Activated CD8-positive, alpha-beta memory T cell treated with anti-CD3 and anti-CD28 coated beads, Interleukin-2, amount 10 ng/mL, durations not matched to agents 7 days and 5 days (primary cell): Measurements from ENCODE around the gene USB1. TPM values are rescaled to one million over a fixed set of nuclear protein-coding genes. Genes with fewer than 3 reads are reported as not detected.

Source experiments
- ATAC-seq: fragments of 150-1000 bp; cut with Tn5 transposase; one replicate; pipeline ENCODE4 v1.10.0; 2021; ENCODE audit warnings: moderate library complexity
- CTCF ChIA-PET: fragments of 350-600 bp; sonication (Branson Sonifier 250); formaldehyde crosslinking; loops from one replicate; lab custom pipeline; 2021; ENCODE audit warnings: antibody characterized with exemption; lab: Charles Lee
- DNase-seq: peaks from one replicate; pipeline ENCODE4 v3.0.0-alpha.2; 2020
- H3K27ac Mint-ChIP-seq: one replicate; pipeline ENCODE4 v1.8.0; 2021; ENCODE audit warnings: mild to moderate bottlenecking, mixed read lengths
- H3K27me3 Mint-ChIP-seq: one replicate; pipeline ENCODE4 v1.8.0; 2021; ENCODE audit warnings: mixed read lengths
- H3K36me3 Mint-ChIP-seq: one replicate; pipeline ENCODE4 v1.8.0; 2021; ENCODE audit warnings: mild to moderate bottlenecking, mixed read lengths
- H3K4me1 Mint-ChIP-seq: one replicate; pipeline ENCODE4 v1.8.0; 2021; ENCODE audit warnings: mixed read lengths
- H3K4me3 Mint-ChIP-seq: one replicate; pipeline ENCODE4 v1.8.0; 2021; ENCODE audit warnings: mild to moderate bottlenecking, moderate library complexity, mixed read lengths
- H3K9me3 Mint-ChIP-seq: one replicate; pipeline ENCODE4 v1.8.0; 2022; ENCODE audit warnings: low read depth, mixed read lengths
- total RNA-seq, 2 experiments: library from RNA; stranded (reverse); gene quantifications; one replicate each; pipeline ENCODE4 v1.2.3, GENCODE V29; 2021

USB1 gene
- total RNA-seq, 2 experiments from 2014 or later, result 62.2 to 68.0 TPM

DNA sequence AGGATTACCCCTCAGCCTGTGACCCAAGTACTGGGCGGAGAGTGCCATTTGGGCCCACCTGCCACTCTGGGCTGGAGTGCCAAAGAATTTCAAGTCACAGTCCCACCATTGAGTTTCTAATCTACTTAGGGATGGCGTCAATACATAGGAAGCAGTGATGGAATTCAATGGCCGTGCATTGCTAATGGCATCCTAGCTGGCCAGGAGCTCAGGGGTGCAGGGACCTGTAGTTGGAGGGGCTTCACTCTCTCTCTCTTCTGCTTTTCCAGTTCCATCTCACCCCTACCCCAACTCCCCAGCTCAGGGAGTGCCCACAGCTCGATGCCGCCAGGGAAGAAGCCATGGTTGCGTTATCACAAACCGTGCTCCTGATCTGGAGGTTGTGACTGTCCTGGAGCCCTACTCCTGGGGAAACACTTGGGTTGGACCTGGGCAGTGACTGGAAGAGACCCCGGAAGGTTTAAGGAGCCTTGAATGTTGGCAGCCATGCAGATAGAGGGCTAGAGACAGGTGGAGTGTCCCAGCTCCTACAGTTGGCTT lies 26.8 kb downstream of the USB1 start:
- H3K27ac Mint-ChIP-seq, result no peak overlapping the region
- ATAC-seq, result no peak
- peaks cover 9% of the 10 kb centered on the region for H3K4me1 Mint-ChIP-seq
- CTCF ChIA-PET, result interaction anchor here (0.6 to 1.9 kb wide), 3 partner anchors 8 to 508 kb away, joined by 3 to 6 read pairs (median 3); no protein-coding TSS in a partner anchor
- H3K4me3 Mint-ChIP-seq, result no peak overlapping the region
- no peak for DNase-seq
- H3K36me3 Mint-ChIP-seq, result no peaks in the 10 kb centered on the region
- peaks cover 19% of the 10 kb centered on the region for H3K27me3 Mint-ChIP-seq
- no peaks in the 10 kb centered on the region for H3K9me3 Mint-ChIP-seq

DNA sequence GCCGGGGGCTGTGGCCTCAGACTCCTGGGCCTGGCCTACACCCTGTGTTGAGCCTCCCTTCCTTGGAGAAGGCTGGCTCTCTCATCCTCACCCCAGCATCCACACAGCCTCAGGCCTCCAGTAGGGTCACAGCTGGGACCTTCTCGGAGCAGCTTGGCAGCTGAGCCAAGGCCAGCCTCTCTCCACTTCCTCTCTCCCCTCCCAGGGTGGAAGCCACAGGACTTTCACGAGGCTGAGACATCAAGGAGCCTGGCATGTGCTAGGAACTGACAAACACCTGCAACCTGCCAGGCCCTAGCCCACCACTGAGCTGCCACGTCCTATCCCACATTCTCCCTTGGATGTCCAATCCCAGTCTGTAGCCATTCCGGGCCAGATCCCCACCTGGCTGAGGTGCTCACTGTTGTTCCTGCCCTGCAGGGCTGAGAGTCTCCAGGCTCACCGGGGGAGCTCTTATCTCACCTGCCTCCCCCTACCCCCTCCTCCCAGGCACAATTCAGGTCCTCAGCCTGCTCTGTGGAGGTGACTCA lies 27.4 kb downstream of the USB1 start:
- Mint-ChIP-seq H3K4me1 (peaks cover 9% of the 10 kb centered on the region), H3K9me3 (no peaks in the 10 kb centered on the region), H3K27ac (no peak overlapping the region), H3K36me3 (no peaks in the 10 kb centered on the region), H3K27me3 (peaks cover 19% of the 10 kb centered on the region), H3K4me3 (no peak overlapping the region)
- CTCF ChIA-PET, result interaction anchor here (0.6 to 1.9 kb wide), 3 partner anchors 9 to 509 kb away, joined by 3 to 6 read pairs (median 3); no protein-coding TSS in a partner anchor
- no peak for ATAC-seq
- DNase-seq, result no peak

GRCh38 chr16:58029410-58029809 lies 28.2 kb downstream of the USB1 start:
- no peak overlapping the region for H3K27ac Mint-ChIP-seq
- no peaks in the 10 kb centered on the region for H3K9me3 Mint-ChIP-seq
- DNase-seq (no peak), ATAC-seq (no peak)
- peaks cover 9% of the 10 kb centered on the region for H3K4me1 Mint-ChIP-seq
- H3K36me3 Mint-ChIP-seq, result no peaks in the 10 kb centered on the region
- H3K27me3 Mint-ChIP-seq, result peaks cover 18% of the 10 kb centered on the region
- CTCF ChIA-PET, result interaction anchor here (1.9 kb wide), 1 partner anchor 67 kb away, joined by 6 read pairs; no protein-coding TSS in a partner anchor
- no peak overlapping the region for H3K4me3 Mint-ChIP-seq

DNA sequence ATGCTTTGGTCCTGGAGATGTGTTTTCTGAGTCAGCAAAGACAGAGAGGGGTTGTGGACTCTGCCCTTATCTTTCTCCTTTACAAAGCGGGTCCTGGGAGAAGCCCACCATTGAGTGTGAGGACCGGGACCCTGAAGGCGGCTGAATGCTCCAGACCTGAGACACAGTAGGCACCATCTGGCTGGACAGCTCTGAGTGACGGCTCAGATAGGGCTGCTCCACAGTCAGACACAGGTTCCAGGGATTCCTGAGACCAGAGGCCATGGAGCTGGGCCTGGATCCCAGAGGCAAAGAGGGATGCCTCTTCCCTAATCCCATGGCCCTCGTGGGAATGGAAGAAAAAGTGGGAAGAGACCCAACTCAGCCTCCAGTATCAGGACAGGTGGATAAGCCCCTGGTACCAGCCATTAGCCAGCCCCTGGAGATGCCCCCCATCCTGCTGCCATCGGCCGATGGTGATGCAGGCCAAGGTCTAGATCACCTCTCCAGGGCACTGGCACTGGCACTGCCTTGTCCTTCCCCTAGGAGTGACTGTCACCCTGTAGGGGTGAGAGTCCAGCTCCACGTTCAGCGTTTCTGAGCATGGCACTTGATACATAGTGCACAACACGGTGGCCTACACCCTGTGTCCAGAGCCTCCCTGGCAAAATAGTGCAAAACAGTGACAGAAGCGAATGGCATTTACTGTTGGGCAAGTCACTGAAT lies 29.1 kb downstream of the USB1 start:
- CTCF ChIA-PET, result interaction anchor here (1.2 kb wide), 1 partner anchor 123 kb away, joined by 3 read pairs; no protein-coding TSS in a partner anchor
- Mint-ChIP-seq H3K36me3 (no peaks in the 10 kb centered on the region), H3K9me3 (no peaks in the 10 kb centered on the region), H3K27me3 (peaks cover 12% of the 10 kb centered on the region), H3K4me3 (no peak overlapping the region), H3K4me1 (peaks cover 2% of the 10 kb centered on the region), H3K27ac (no peak overlapping the region)
- DNase-seq (no peak), ATAC-seq (no peak)

GRCh38 chr16:58031016-58031800 lies 30.0 kb downstream of the USB1 start:
- H3K36me3 Mint-ChIP-seq, result no peaks in the 10 kb centered on the region
- H3K4me3 Mint-ChIP-seq, result no peak overlapping the region
- peaks cover 2% of the 10 kb centered on the region for H3K4me1 Mint-ChIP-seq
- peaks cover 12% of the 10 kb centered on the region for H3K27me3 Mint-ChIP-seq
- DNase-seq (no peak), ATAC-seq (no peak)
- H3K9me3 Mint-ChIP-seq, result no peaks in the 10 kb centered on the region
- H3K27ac Mint-ChIP-seq, result no peak overlapping the region
- CTCF ChIA-PET, result interaction anchor here (1.2 kb wide), 1 partner anchor 124 kb away, joined by 3 read pairs; no protein-coding TSS in a partner anchor

DNA sequence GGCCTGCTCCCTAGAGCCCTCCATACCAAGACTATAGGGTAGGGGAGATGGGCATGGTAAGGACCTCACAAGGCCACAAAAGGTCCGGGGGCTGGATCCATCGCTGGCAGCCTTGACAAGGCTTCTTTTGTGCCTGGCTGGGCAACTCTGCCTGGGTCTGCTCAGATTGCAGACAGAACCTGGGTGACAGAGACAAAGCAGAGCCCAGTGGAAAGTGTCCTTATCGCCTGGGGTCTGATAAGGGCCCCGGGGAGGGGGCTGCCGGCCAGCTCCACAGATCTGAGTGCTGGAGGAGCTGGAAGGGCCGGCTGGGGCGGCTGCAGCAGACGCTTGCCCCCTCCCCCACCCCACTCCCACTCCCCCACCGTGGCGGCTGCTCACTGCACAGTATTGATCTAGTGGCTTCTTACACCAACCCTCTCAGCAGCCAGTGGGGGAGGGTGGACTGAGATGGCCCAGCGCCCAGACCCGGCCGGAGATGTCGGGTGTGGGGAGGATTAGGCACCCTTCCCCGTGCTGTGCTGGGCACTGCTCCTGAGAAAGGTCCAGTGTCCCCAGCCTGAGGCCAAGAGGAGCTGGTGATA lies 31.6 kb downstream of the USB1 start:
- Mint-ChIP-seq H3K4me1 (no peaks in the 10 kb centered on the region), H3K36me3 (no peaks in the 10 kb centered on the region), H3K4me3 (no peak overlapping the region), H3K27me3 (peaks cover 5% of the 10 kb centered on the region), H3K9me3 (no peaks in the 10 kb centered on the region), H3K27ac (no peak overlapping the region)
- no peak for DNase-seq
- CTCF ChIA-PET, result interaction anchor here (0.9 to 1.7 kb wide), 3 partner anchors 9 to 89 kb away, joined by 3 to 6 read pairs (median 3); no protein-coding TSS in a partner anchor
- no peak for ATAC-seq

- no peaks in the 10 kb centered on the region for H3K4me1 Mint-ChIP-seq
- H3K36me3 Mint-ChIP-seq, result no peaks in the 10 kb centered on the region
- DNase-seq, result no peak
- H3K27me3 Mint-ChIP-seq, result no peaks in the 10 kb centered on the region
- CTCF ChIA-PET, result interaction anchor here (1.0 to 1.7 kb wide), 3 partner anchors 64 to 93 kb away, joined by 3 to 6 read pairs (median 4); no protein-coding TSS in a partner anchor
- H3K4me3 Mint-ChIP-seq, result no peak overlapping the region
- H3K27ac Mint-ChIP-seq, result no peak overlapping the region
- ATAC-seq, result no peak
- no peaks in the 10 kb centered on the region for H3K9me3 Mint-ChIP-seq
Observed at GRCh38 chr16:58034128-58034685, 33.0 kb downstream of the USB1 start.

DNA sequence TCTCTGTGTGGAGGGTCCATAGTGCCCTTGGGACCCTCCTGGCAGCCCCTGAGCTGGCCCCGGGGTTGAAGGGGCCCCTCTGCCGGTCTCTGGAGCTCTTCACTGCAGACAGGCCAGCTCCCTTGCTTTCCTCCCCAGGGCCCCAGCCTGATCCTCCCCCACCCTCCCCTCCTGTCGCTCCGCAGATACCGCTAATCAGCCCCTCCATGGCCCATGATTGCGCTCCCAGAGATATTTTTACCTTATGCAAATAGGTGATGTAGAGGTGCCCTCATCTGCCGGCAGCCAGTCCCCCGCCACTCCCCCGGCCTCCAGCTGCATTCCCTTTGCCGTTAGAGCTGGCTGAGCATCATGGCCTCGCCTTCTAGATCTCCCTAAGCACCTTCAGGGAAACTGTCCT lies 33.6 kb downstream of the USB1 start:
- no peaks in the 10 kb centered on the region for H3K4me1 Mint-ChIP-seq
- ATAC-seq, result no peak
- no peak overlapping the region for H3K27ac Mint-ChIP-seq
- no peaks in the 10 kb centered on the region for H3K9me3 Mint-ChIP-seq
- H3K27me3 Mint-ChIP-seq, result no peaks in the 10 kb centered on the region
- DNase-seq, result no peak
- H3K36me3 Mint-ChIP-seq, result no peaks in the 10 kb centered on the region
- CTCF ChIA-PET, result interaction anchor here (0.5 to 1.7 kb wide), 4 partner anchors 9 to 93 kb away, joined by 3 to 6 read pairs (median 4); no protein-coding TSS in a partner anchor
- no peak overlapping the region for H3K4me3 Mint-ChIP-seq

DNA sequence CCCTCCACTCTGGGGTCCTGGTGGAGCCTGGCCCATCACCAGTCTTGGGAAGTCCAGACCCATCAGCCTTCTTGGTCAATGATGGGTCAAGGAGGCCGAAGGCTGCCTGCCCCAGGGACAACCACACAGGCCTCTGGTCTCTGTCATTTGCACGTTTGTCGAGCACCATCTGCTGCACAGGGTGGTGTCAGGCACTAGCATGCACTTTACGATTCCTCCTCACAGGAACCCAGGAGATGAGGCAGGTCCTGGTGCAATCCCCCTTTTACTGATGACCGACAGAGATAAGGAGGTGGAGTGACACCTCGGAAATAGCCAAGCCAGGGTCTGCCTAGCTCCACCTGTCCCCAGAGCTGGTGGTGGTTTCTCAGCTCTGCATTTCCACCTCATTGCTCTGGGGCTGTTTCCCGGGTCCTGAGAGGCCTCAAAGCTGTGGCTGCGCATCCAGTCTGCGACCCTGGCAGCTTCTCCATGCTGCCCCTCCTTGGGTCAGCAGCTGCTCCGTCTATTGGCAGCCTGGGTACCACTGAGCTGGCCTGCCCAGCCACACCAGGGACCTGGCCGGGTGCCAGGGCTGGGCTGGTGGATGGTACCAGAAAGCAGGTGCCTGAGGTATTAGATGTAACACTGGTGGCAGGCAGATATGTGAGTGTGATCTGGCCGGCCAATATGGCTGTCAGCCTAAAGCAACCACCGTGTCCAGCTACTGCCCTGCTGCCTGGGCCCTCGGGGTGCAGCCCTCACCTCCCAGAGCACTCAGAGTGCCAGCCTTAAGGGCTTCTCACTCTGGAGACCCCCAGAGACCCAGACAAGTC lies 34.4 kb downstream of the USB1 start:
- Mint-ChIP-seq H3K4me1 (no peaks in the 10 kb centered on the region), H3K27ac (no peak overlapping the region), H3K9me3 (no peaks in the 10 kb centered on the region), H3K36me3 (no peaks in the 10 kb centered on the region), H3K27me3 (no peaks in the 10 kb centered on the region), H3K4me3 (no peak overlapping the region)
- no peak for ATAC-seq
- no peak for DNase-seq
- CTCF ChIA-PET, result interaction anchor here (0.9 to 1.7 kb wide), 2 partner anchors 62 to 452 kb away, joined by 3 to 4 read pairs; no protein-coding TSS in a partner anchor

- CTCF ChIA-PET, result no interaction called here
- no peaks in the 10 kb centered on the region for H3K4me1 Mint-ChIP-seq
- no peak overlapping the region for H3K27ac Mint-ChIP-seq
- ATAC-seq (no peak), DNase-seq (no peak)
- no peaks in the 10 kb centered on the region for H3K27me3 Mint-ChIP-seq
- H3K4me3 Mint-ChIP-seq, result no peak overlapping the region
- H3K9me3 Mint-ChIP-seq, result no peaks in the 10 kb centered on the region
- no peaks in the 10 kb centered on the region for H3K36me3 Mint-ChIP-seq
Observed at GRCh38 chr16:58036943-58037342, 35.7 kb downstream of the USB1 start.

DNA sequence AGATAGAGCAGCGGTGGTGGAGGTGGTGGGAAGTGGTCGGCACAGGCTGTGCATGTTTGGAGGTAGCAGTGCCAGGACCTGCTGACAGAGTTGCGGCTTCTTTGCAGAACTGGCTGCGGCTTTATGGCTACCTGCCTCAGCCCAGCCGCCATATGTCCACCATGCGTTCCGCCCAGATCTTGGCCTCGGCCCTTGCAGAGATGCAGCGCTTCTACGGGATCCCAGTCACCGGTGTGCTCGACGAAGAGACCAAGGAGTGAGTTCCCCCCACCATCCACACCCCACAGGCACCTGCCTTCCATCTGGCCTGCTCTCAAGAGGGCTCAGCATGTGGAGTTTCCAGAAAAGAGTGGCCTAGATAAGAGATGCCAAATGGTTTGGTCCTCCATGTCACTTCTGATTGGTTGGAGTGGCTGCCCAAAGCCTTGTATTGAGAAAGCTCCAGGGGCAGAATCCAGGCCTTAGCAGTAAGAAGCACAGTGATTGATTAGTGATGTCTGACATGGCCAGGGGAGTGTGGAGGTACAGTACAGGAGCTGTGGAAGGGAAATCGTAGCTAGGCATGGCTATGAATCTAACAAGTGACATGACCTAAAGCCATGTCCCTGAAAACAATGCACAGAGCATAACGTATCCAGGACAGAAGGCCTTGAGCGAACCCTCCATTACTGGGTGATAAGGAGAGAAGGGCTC lies 36.3 kb downstream of the USB1 start:
- Mint-ChIP-seq H3K27me3 (no peaks in the 10 kb centered on the region), H3K9me3 (no peaks in the 10 kb centered on the region), H3K27ac (no peak overlapping the region), H3K4me3 (no peak overlapping the region), H3K4me1 (no peaks in the 10 kb centered on the region), H3K36me3 (no peaks in the 10 kb centered on the region)
- CTCF ChIA-PET, result interaction anchor here (0.7 kb wide), 1 partner anchor 57 kb away, joined by 3 read pairs; no protein-coding TSS in a partner anchor
- ATAC-seq, result no peak
- DNase-seq, result no peak
